ENCODE results near the gene ACADS. TPM values are rescaled to one million over a fixed set of nuclear protein-coding genes. Genes with fewer than 3 reads are reported as not detected.

Gene ACADS
- total RNA-seq, 1 experiment from 2014 or later = 5.2 TPM

Other genes with a start within 250 kb of the ACADS start
- gene DYNLL1, start 229.7 kb upstream of the ACADS start, total RNA-seq (2014; rRNA removed; shearing (Covaris generic); ENCODE audit: low replicate concordance) = 237 and 308 TPM in 2 replicates
- gene COQ5, start 196.7 kb upstream of the ACADS start, total RNA-seq (2014; rRNA removed; shearing (Covaris generic); ENCODE audit: low replicate concordance) = 26.3 and 31.5 TPM in 2 replicates
- gene RNF10, start 191.5 kb upstream of the ACADS start, total RNA-seq (2014; rRNA removed; shearing (Covaris generic); ENCODE audit: low replicate concordance) = 59.8 and 65.5 TPM in 2 replicates
- 69.1 and 72.9 TPM in 2 replicates for gene POP5, start 144.4 kb upstream of the ACADS start, total RNA-seq (2014; rRNA removed; shearing (Covaris generic); ENCODE audit: low replicate concordance)
- gene CABP1, start 85.2 kb upstream of the ACADS start, total RNA-seq (2014; rRNA removed; shearing (Covaris generic); ENCODE audit: low replicate concordance) = not detected in 2 replicates
- 80.8 and 88.3 TPM in 2 replicates for gene MLEC, start 38.7 kb upstream of the ACADS start, total RNA-seq (2014; rRNA removed; shearing (Covaris generic); ENCODE audit: low replicate concordance)
- gene UNC119B, start 15.4 kb upstream of the ACADS start, total RNA-seq (2014; rRNA removed; shearing (Covaris generic); ENCODE audit: low replicate concordance) = 19.7 and 28.8 TPM in 2 replicates
- 5.4 and 11.9 TPM in 2 replicates for gene SPPL3, start 178.5 kb downstream of the ACADS start, total RNA-seq (2014; rRNA removed; shearing (Covaris generic); ENCODE audit: low replicate concordance)

Data from Karpas-422 (cell line).